Activated CD4-positive, alpha-beta T cell treated with anti-CD3 and anti-CD28 coated beads, Interleukin-2, amount 50 U/mL, for 1 hour (primary cell): Measurements from ENCODE around the gene PDE7B.
"Not testable (repeated sequence)": the region's sequence is repeated elsewhere in the genome, so short reads cannot be mapped to it uniquely, and the experiment has no call there.

Source experiments
- DNase-seq: peaks from one replicate; pipeline ENCODE4 v3.0.0-alpha.2; 2020

Gene PDE7B

GRCh38 chr6:136083540-136083939 lies 232.0 kb downstream of the PDE7B start:
- DNase-seq, result no peak

- DNase-seq, result no peak
These were observed 232.9 kb downstream of the PDE7B start for GRCh38 chr6:136084403-136084802.

- no peak for DNase-seq
These were observed 234.0 kb downstream of the PDE7B start for GRCh38 chr6:136085370-136086115.

GRCh38 chr6:136086686-136087085 lies 235.2 kb downstream of the PDE7B start:
- no peak for DNase-seq

GRCh38 chr6:136087986-136088385 lies 236.5 kb downstream of the PDE7B start:
- no peak for DNase-seq

- DNase-seq, result no peak
These were observed 237.2 kb downstream of the PDE7B start for GRCh38 chr6:136088693-136089092.

- DNase-seq, result no peak
These were observed 238.4 kb downstream of the PDE7B start for GRCh38 chr6:136089876-136090275.

GRCh38 chr6:136090929-136091328 lies 239.4 kb downstream of the PDE7B start:
- DNase-seq, result no peak

- no peak for DNase-seq
These were observed 241.4 kb downstream of the PDE7B start for GRCh38 chr6:136092897-136093296.

- no peak for DNase-seq
These were observed 242.3 kb downstream of the PDE7B start for GRCh38 chr6:136093835-136094234.

- DNase-seq, result no peak
These were observed 243.3 kb downstream of the PDE7B start for GRCh38 chr6:136094812-136095211.

- no peak for DNase-seq
These were observed 244.5 kb downstream of the PDE7B start for GRCh38 chr6:136095986-136096385.

- no peak for DNase-seq
These were observed 251.6 kb downstream of the PDE7B start for GRCh38 chr6:136102991-136103688.

GRCh38 chr6:136103763-136104311 lies 252.3 kb downstream of the PDE7B start:
- DNase-seq, result no peak

GRCh38 chr6:136104556-136104955 lies 253.1 kb downstream of the PDE7B start:
- no peak for DNase-seq

GRCh38 chr6:136105797-136106196 lies 254.3 kb downstream of the PDE7B start:
- DNase-seq, result not testable (repeated sequence)

- DNase-seq, result no peak
These were observed 257.0 kb downstream of the PDE7B start for GRCh38 chr6:136108361-136108945.

GRCh38 chr6:136111831-136112230 lies 260.3 kb downstream of the PDE7B start:
- no peak for DNase-seq

GRCh38 chr6:136112262-136112661 lies 260.8 kb downstream of the PDE7B start:
- DNase-seq, result no peak

- DNase-seq, result no peak
These were observed 262.3 kb downstream of the PDE7B start for GRCh38 chr6:136113736-136114173.

- no peak for DNase-seq
These were observed 263.2 kb downstream of the PDE7B start for GRCh38 chr6:136114661-136115060.

GRCh38 chr6:136115941-136116340 lies 264.4 kb downstream of the PDE7B start:
- no peak for DNase-seq

GRCh38 chr6:136117081-136117480 lies 265.6 kb downstream of the PDE7B start:
- DNase-seq, result no peak

- DNase-seq, result no peak
These were observed 267.3 kb downstream of the PDE7B start for GRCh38 chr6:136118787-136119186.
